Peyer's patch (tissue), 4 donors: ENCODE results near the gene CDK13.

Experiments
- POLR2A ChIP-seq, 2 donors: fragments of 450-650 bp; IDR thresholded peaks; one replicate each; pipeline ENCODE4 v1.5.1; 2017; ENCODE audit warnings: antibody characterized with exemption in 2 of 2, mild to moderate bottlenecking in 2 of 2, moderate library complexity in 2 of 2
- TF ChIP-seq, protein P1 (sequence below), 6 experiments: fragments of 450-650 bp in 4 of 6; fragments of 200-600 bp in 2 of 6; sonication (generic) in 1 of 6; IDR thresholded peaks; one replicate each; pipeline ENCODE4 v1.5.1; 2017 to 2019; ENCODE audit warnings: antibody characterized with exemption in 6 of 6, mild to moderate bottlenecking in 3 of 6, moderate library complexity in 1 of 6

DNA sequence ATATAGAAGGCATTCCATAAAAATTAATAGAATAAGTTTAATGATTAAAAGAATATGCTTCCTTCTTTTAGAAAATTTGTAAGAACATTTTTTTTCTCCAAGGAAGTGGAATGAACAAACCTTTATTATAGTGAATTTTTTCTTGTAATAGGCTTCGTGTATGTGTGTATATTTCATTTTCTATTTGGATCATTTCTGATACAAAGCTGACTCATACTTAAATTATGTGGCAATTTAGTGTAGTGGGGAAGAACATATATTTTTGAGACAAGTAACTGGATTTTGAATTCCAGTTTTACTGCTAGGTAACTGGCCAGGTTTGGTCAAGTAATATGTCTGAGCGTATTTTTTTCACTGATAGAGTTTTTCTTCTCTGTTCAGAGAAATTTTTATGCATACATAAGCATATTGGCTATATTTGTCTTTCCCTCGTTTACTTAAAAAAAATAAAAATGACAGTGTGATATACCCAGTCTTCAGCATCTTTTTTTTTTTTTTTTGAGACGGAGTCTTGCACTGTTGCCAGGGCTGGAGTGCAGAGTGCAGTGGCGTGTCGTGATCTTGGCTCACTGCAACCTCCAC is 50.8 kb downstream of the CDK13 start:
- TF ChIP-seq POLR2A (IDR thresholded peaks at IDR 0.05): no peak
- TF ChIP-seq, protein P1, sequence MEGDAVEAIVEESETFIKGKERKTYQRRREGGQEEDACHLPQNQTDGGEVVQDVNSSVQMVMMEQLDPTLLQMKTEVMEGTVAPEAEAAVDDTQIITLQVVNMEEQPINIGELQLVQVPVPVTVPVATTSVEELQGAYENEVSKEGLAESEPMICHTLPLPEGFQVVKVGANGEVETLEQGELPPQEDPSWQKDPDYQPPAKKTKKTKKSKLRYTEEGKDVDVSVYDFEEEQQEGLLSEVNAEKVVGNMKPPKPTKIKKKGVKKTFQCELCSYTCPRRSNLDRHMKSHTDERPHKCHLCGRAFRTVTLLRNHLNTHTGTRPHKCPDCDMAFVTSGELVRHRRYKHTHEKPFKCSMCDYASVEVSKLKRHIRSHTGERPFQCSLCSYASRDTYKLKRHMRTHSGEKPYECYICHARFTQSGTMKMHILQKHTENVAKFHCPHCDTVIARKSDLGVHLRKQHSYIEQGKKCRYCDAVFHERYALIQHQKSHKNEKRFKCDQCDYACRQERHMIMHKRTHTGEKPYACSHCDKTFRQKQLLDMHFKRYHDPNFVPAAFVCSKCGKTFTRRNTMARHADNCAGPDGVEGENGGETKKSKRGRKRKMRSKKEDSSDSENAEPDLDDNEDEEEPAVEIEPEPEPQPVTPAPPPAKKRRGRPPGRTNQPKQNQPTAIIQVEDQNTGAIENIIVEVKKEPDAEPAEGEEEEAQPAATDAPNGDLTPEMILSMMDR (IDR thresholded peaks at IDR 0.05): no peak
